ENCODE results near the gene OCA2.

Gene OCA2

DNA sequence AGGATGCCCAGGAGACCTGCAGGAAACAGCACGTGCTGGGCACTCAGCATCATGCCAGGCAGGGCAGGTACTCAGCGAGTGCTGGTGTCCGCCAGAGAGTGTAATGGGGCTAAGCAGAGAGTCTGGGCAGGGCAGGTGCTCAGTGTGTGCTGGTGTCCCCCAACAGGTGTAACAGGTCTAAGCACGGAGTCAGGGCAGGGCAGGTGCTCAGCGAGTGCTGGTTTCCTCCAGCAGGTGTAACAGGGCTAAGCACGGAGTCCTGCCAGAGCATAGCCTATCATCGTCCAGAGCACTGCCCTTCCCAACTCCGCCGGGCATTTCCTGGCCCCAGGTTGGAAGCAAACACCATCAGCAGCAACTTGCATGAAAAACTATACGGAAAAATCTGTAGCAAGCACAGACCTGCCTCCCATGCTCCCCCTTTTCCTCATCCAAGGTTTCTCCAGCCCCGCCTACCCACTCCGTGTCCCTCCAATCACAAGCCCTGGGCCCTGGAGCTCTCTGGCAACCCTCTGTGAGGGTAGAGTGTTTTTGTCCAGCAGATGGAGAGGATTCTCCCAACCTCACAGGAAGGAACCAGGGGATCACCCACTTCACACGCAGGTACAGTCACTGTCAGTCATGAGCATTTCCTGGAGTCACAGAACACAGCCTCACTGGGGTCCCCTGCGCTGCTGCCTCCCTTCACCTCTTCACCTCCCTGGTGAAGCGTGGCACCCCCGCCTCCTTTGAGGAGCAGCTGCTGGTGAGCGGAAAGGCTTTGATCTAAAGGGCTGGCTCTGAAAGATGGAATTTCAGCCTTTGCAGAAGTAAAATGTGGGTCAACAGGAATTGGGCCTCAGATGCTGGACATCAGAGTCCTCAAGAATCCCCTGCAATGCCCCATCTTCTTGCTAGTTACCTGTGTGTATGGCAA lies 302.5 kb downstream of the OCA2 start:
- WGBS, 2 experiments: 88 to 90% methylated on average over 16 to 17 of the region's 17 CpGs
- H3K27ac ChIP-seq (ENCODE audit: insufficient read depth, low read depth, low read length, poor library complexity, severe bottlenecking): no peak overlapping the region
- H3K9me3 ChIP-seq (ENCODE audit: control insufficient read depth, low read length): no peaks in the 10 kb centered on the region
- H3K27me3 ChIP-seq (ENCODE audit: control insufficient read depth, insufficient read depth, low read length, poor library complexity, severe bottlenecking): no peaks in the 10 kb centered on the region
- no peaks in the 10 kb centered on the region for H3K36me3 ChIP-seq (ENCODE audit: control insufficient read depth, insufficient read depth, low read length)
- peaks cover 8% of the 10 kb centered on the region for H3K4me1 ChIP-seq (ENCODE audit: control insufficient read depth, insufficient read depth, low read length)
- H3K4me3 ChIP-seq (ENCODE audit: insufficient read depth, low read depth, low read length): no peak overlapping the region

DNA sequence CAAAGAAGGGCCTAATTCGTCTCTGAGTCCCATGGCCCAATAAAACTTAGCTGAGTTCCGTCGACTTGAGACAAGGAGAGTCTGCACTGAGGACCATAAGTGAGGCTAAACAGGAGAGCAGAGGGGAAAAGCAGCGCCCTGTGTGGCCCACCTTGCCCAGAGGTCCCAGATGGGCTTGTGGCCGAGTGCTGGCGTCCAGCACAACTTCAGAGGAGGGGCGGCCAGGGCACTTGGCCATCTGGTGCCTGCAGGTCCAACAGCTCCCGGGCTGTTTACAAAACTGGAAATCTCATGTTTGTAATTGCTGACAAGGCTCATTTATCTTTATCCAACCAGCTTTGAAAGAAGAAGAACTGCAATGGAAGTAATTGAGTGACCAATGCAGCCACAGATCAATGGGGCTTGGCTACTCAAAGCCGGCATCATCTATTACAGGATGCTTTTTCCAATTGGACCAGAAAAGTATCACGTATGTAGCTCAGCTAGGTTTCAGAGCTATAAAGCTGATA lies 306.3 kb downstream of the OCA2 start:
- H3K27ac ChIP-seq (ENCODE audit: insufficient read depth, low read depth, low read length, poor library complexity, severe bottlenecking): no peak overlapping the region
- 94 to 96% methylated on average over 10 of the region's 10 CpGs for WGBS, 2 experiments
- no peak overlapping the region for H3K4me3 ChIP-seq (ENCODE audit: insufficient read depth, low read depth, low read length)
- peaks cover 3% of the 10 kb centered on the region for H3K4me1 ChIP-seq (ENCODE audit: control insufficient read depth, insufficient read depth, low read length)
- H3K27me3 ChIP-seq (ENCODE audit: control insufficient read depth, insufficient read depth, low read length, poor library complexity, severe bottlenecking): no peaks in the 10 kb centered on the region
- H3K9me3 ChIP-seq (ENCODE audit: control insufficient read depth, low read length): no peaks in the 10 kb centered on the region
- H3K36me3 ChIP-seq (ENCODE audit: control insufficient read depth, insufficient read depth, low read length): no peaks in the 10 kb centered on the region

DNA sequence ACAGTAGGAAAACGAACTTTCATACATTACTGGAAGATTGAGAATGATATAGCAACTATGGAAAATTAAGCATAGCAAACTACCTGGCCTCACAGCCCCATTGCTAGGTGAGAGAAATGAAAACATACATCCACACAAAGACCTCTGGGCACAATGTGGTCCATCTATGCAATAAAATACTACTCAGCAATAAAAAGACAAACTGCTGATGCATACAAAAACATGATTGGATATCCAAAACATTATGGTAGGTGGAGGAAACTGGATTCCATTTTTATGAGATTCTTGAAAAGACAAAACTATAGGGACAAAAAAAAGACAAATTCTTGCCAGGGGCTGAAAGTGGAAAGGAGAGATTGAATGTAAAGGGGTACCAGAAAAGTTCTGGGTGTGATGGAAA lies 308.8 kb downstream of the OCA2 start:
- H3K36me3 ChIP-seq (ENCODE audit: control insufficient read depth, insufficient read depth, low read length): no peaks in the 10 kb centered on the region
- H3K9me3 ChIP-seq (ENCODE audit: control insufficient read depth, low read length): no peaks in the 10 kb centered on the region
- H3K27ac ChIP-seq (ENCODE audit: insufficient read depth, low read depth, low read length, poor library complexity, severe bottlenecking): no peak overlapping the region
- H3K27me3 ChIP-seq (ENCODE audit: control insufficient read depth, insufficient read depth, low read length, poor library complexity, severe bottlenecking): no peaks in the 10 kb centered on the region
- H3K4me3 ChIP-seq (ENCODE audit: insufficient read depth, low read depth, low read length): no peak overlapping the region
- peaks cover 3% of the 10 kb centered on the region for H3K4me1 ChIP-seq (ENCODE audit: control insufficient read depth, insufficient read depth, low read length)
- 57% methylated on average over 1 of the region's 1 CpG; no CpG with 5 or more reads in 1 of the 2 experiments for WGBS, 2 experiments

DNA sequence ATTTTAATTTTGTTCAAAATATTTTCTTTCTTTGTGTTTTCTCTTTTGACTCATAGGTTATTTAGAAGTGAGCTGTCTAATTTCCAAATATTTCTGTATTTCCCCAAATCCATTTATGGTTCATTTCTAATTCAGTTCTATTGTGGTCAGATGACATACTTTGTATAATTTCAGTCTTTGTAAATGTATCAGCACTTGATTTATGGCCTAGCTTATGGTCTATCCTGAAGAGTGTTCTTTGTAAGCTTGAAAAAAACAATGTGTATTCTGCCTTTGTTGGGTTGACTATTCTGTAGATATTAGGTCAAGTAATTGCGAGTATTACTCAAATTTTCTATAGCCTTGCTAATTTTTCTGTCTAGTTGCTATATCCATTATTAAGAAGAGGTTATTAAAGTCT lies 311.2 kb downstream of the OCA2 start:
- Histone ChIP-seq H3K27me3 (ENCODE audit: control insufficient read depth, insufficient read depth, low read length, poor library complexity, severe bottlenecking) (no peaks in the 10 kb centered on the region), H3K36me3 (ENCODE audit: control insufficient read depth, insufficient read depth, low read length) (no peaks in the 10 kb centered on the region), H3K4me1 (ENCODE audit: control insufficient read depth, insufficient read depth, low read length) (no peaks in the 10 kb centered on the region), H3K9me3 (ENCODE audit: control insufficient read depth, low read length) (no peaks in the 10 kb centered on the region), H3K4me3 (ENCODE audit: insufficient read depth, low read depth, low read length) (no peak overlapping the region), H3K27ac (ENCODE audit: insufficient read depth, low read depth, low read length, poor library complexity, severe bottlenecking) (no peak overlapping the region)
- 100% methylated on average over 1 of the region's 1 CpG; no CpG with 5 or more reads in 1 of the 2 experiments for WGBS, 2 experiments

DNA sequence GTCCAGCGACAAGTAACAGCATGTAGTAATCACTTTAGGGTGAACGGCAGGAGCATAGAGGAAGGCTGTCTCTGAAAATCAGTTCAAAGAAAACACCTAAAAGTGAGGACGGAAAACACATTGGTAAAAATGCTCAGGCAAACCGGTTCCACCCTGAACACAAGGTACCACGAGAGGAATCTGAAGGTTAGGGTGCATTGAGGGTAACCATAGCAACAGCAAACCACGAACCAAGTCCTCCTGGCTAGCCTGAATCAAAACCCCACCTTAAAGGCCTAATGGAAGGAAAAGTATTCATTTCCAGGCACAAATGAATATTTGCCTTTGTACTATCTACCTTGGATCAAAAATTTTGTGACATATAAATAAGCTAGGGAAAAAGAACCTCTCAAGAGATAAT lies 315.0 kb downstream of the OCA2 start:
- Histone ChIP-seq H3K36me3 (ENCODE audit: control insufficient read depth, insufficient read depth, low read length) (no peaks in the 10 kb centered on the region), H3K27me3 (ENCODE audit: control insufficient read depth, insufficient read depth, low read length, poor library complexity, severe bottlenecking) (no peaks in the 10 kb centered on the region), H3K4me3 (ENCODE audit: insufficient read depth, low read depth, low read length) (no peak overlapping the region), H3K27ac (ENCODE audit: insufficient read depth, low read depth, low read length, poor library complexity, severe bottlenecking) (no peak overlapping the region), H3K4me1 (ENCODE audit: control insufficient read depth, insufficient read depth, low read length) (no peaks in the 10 kb centered on the region), H3K9me3 (ENCODE audit: control insufficient read depth, low read length) (no peaks in the 10 kb centered on the region)
- 87 to 91% methylated on average over 5 to 6 of the region's 6 CpGs for WGBS, 2 experiments

DNA sequence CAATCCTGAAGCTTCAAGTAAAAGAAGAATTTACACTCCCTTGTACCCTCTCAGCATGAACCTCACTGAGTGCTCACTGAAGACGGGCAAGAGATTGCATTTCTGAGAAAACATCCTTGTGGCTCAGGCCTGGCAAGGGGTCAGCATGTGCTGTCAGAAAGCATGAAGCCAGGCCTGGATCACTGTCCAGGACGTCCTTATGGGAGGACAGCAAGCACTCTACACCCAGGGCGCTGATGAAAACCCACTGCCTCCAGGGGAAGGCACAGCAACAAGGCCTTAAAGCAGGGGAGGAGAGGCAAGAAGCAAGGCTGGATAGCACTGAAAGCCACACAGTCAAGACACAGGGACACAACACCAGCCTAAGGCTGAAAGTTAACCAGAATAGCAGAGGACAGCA lies 315.4 kb downstream of the OCA2 start:
- Histone ChIP-seq H3K27me3 (ENCODE audit: control insufficient read depth, insufficient read depth, low read length, poor library complexity, severe bottlenecking) (no peaks in the 10 kb centered on the region), H3K27ac (ENCODE audit: insufficient read depth, low read depth, low read length, poor library complexity, severe bottlenecking) (no peak overlapping the region), H3K9me3 (ENCODE audit: control insufficient read depth, low read length) (no peaks in the 10 kb centered on the region), H3K4me3 (ENCODE audit: insufficient read depth, low read depth, low read length) (no peak overlapping the region), H3K4me1 (ENCODE audit: control insufficient read depth, insufficient read depth, low read length) (no peaks in the 10 kb centered on the region), H3K36me3 (ENCODE audit: control insufficient read depth, insufficient read depth, low read length) (no peaks in the 10 kb centered on the region)
- WGBS, 2 experiments: 66 to 73% methylated on average over 3 of the region's 3 CpGs

DNA sequence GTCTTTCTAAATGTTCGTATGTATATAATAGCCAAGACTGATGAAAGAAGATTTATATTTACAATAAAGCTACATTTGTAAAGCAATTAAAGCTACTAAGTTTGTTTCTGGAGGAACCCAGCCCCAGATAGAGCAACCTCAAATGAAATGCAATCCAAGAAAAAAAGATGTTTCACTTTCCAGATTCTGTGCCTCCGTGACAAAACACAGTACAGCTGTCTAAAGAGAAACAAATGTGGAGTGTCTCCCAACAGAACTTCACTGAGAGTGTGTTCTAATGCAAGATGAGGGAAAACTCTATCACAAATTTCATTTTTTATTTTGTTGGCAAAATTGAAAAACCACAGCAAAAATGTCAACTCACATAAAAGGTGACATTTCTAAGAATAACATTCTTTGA lies 317.0 kb downstream of the OCA2 start:
- H3K9me3 ChIP-seq (ENCODE audit: control insufficient read depth, low read length): no peaks in the 10 kb centered on the region
- no peak overlapping the region for H3K27ac ChIP-seq (ENCODE audit: insufficient read depth, low read depth, low read length, poor library complexity, severe bottlenecking)
- H3K36me3 ChIP-seq (ENCODE audit: control insufficient read depth, insufficient read depth, low read length): no peaks in the 10 kb centered on the region
- 100% methylated on average over 1 of the region's 2 CpGs for WGBS, 2 experiments
- H3K27me3 ChIP-seq (ENCODE audit: control insufficient read depth, insufficient read depth, low read length, poor library complexity, severe bottlenecking): no peaks in the 10 kb centered on the region
- no peak overlapping the region for H3K4me3 ChIP-seq (ENCODE audit: insufficient read depth, low read depth, low read length)
- no peaks in the 10 kb centered on the region for H3K4me1 ChIP-seq (ENCODE audit: control insufficient read depth, insufficient read depth, low read length)

DNA sequence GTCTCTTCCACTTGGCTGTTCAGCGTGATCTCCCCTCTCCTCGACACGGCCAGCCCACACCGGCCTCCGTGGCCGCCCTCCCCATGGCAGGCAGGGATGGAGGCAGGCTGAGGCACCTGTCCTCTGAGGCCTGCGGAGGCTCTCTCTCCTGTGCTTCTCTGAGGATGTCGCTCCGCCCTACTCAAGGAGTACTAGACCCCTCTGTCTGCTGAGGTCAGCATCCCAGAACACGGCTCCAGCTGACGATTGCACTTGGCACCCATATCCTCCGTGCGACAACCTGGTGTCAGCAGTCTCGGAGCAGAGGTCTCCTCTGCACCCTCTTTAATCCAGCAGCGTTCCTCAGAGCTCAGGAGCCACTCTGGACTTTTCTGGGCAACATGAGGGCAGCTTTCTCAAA lies 322.6 kb downstream of the OCA2 start:
- Histone ChIP-seq H3K27me3 (ENCODE audit: control insufficient read depth, insufficient read depth, low read length, poor library complexity, severe bottlenecking) (no peaks in the 10 kb centered on the region), H3K36me3 (ENCODE audit: control insufficient read depth, insufficient read depth, low read length) (no peaks in the 10 kb centered on the region), H3K27ac (ENCODE audit: insufficient read depth, low read depth, low read length, poor library complexity, severe bottlenecking) (no peak overlapping the region), H3K4me1 (ENCODE audit: control insufficient read depth, insufficient read depth, low read length) (no peaks in the 10 kb centered on the region), H3K9me3 (ENCODE audit: control insufficient read depth, low read length) (no peaks in the 10 kb centered on the region), H3K4me3 (ENCODE audit: insufficient read depth, low read depth, low read length) (no peak overlapping the region)
- WGBS, 2 experiments: 95 to 96% methylated on average over 15 of the region's 15 CpGs

DNA sequence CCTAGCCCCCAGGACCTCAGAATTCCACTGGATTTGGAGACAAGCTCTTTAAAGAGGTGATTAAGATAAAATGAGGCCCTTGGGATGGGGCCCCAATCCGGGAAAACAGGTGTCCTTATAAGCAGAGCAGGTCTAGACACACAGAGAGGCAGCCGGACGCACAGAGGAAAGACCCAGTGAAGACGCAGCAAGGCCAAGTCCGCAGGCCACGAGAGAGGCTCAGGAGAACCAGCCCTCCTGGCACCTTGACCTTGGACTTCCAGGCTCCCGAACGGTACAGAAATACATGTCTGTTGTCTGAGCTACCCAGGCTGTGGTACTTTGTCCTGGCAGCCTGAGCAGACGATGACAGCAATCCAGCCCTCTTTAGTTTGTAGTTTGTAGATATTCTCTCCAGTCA lies 324.5 kb downstream of the OCA2 start:
- no peaks in the 10 kb centered on the region for H3K36me3 ChIP-seq (ENCODE audit: control insufficient read depth, insufficient read depth, low read length)
- no peaks in the 10 kb centered on the region for H3K4me1 ChIP-seq (ENCODE audit: control insufficient read depth, insufficient read depth, low read length)
- H3K27me3 ChIP-seq (ENCODE audit: control insufficient read depth, insufficient read depth, low read length, poor library complexity, severe bottlenecking): no peaks in the 10 kb centered on the region
- H3K27ac ChIP-seq (ENCODE audit: insufficient read depth, low read depth, low read length, poor library complexity, severe bottlenecking): no peak overlapping the region
- H3K9me3 ChIP-seq (ENCODE audit: control insufficient read depth, low read length): no peaks in the 10 kb centered on the region
- WGBS, 2 experiments: 94 to 96% methylated on average over 9 of the region's 9 CpGs
- no peak overlapping the region for H3K4me3 ChIP-seq (ENCODE audit: insufficient read depth, low read depth, low read length)

DNA sequence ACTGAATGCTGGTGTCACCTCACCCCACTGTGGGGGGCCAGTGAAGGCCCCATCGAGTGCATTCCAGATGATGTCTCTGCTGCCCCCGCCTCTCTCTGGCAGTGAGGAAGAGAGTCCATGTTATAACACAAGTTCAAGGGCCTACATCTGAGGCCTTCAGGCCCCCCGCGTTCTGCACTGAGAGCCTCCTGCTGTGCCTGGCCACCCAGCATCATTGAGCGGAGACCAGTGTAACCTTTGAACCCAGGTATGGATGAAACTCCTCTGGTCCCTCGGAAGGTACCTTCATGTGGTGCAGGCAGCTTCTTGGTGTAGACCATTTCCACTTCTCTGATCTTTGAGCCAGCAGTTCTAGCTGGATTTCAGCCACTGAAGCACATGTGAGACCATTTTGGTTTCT lies 324.9 kb downstream of the OCA2 start:
- Histone ChIP-seq H3K36me3 (ENCODE audit: control insufficient read depth, insufficient read depth, low read length) (no peaks in the 10 kb centered on the region), H3K4me1 (ENCODE audit: control insufficient read depth, insufficient read depth, low read length) (no peaks in the 10 kb centered on the region), H3K27ac (ENCODE audit: insufficient read depth, low read depth, low read length, poor library complexity, severe bottlenecking) (no peak overlapping the region), H3K27me3 (ENCODE audit: control insufficient read depth, insufficient read depth, low read length, poor library complexity, severe bottlenecking) (no peaks in the 10 kb centered on the region), H3K4me3 (ENCODE audit: insufficient read depth, low read depth, low read length) (no peak overlapping the region), H3K9me3 (ENCODE audit: control insufficient read depth, low read length) (no peaks in the 10 kb centered on the region)
- 93 to 95% methylated on average over 6 of the region's 6 CpGs for WGBS, 2 experiments

Data from ectodermal cell (in vitro differentiated cells).